K562 treated with DMSO at 1 percent for 48 hours (cell line): ENCODE results near the gene EPB41L1. TPM values are rescaled to one million over a fixed set of nuclear protein-coding genes. Genes with fewer than 3 reads are reported as not detected.

ENCODE experiments used
- total RNA-seq: library from RNA; unstranded; fragments of 300-600 nt; gene quantifications from 2 replicates; pipeline ENCODE4 v1.2.3, GENCODE V29; 2022; ENCODE audit warnings: low replicate concordance; ENCODE audit errors: extremely low read depth

The EPB41L1 gene
- total RNA-seq, result not detected in 2 replicates

DNA sequence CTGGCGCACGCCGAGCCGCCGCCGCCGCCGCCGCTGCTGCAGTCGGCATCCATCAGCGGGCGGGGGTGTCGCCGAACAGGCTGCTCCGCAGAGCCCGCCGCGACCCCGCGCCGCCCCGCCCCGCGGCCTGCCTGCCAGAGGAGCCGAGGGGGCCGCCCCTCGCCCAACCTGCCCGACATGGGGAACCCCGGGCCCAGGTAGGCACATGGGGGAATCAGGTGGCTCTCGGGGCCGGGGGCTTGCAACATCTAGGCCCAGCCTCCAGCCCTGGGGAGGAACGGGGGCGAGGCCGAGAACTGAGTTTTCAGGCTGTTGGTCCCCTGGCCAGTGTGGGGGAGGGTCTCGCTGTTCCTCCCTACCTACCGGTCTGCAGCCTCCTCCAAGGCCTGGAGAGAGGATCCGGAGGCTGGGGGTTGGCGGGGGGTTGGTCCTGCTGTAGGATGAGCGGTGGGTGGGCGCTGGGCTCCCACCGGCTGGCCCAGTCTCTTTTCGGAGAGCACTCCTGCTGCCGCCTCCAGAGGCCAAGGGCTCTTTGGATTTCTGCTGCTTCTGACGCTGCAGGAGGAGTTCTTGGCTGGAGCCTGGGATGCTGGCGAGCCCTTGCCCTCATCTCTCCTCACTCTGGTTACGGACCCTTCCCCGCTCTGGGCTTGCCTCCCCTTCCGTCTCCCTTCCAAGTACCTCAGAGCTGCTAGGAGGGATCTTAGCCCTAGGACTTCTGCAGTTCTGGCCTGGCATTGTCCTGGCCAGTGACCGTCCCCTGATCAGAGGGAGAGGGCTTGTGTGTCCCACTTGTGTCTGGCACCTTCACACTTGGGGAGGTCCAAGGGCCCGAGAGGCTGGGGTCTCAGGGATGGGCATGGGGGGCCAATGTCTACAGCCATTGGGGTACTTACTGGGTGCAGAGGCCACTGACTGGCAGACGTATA is at the start of gene EPB41L1:
TSS of gene EPB41L1 (plus strand) at position 41 of the 929 bp plus-strand sequence. CDS start 19,038 bp downstream, outside the sequence.

DNA sequence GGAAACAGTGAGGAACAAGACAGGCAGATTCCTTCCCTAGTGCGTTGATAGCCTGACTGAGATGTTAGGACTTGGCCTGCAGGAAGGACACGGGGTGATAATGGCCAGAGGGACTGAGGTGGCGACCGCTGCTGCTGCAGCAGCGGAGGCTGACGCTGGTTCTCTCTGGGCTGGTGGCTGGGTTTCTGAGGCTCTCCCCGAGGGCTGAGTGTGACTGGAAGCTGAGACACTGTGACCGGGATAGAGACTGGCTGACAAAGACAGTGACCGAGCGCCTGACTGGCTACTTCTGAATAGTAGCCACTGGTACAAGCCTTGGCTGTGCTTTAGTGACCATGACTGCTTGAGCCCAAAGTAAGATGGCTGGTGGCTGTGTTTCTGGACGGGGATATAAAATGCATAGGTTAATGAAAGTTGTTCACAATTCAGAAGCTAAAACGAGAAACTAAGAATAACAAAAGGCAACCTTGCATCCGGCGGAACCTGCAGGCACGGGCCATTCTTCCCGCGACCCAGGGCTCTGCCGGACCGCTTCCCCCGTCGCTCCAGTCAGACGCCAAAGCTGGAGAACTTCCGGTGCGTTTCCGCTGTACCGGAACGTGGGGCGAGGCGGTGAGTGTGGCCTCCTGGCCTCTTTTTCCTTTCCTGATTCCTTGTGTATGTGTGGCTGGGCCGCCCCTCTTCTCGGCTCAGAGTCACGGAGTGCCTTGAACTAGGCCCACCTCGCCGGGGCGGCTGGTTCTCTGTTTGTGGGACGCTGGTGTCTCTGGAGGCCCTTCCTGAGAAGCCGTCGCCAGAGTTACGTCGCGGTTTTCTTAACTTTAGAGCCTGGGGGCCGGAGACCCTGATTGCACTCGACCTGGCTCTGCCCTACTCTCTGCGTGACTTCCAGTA is 81.6 kb downstream of the EPB41L1 start, which contains the start of gene AAR2:
TSS of gene AAR2 (plus strand) at position 587 of the 894 bp plus-strand sequence. CDS start 3,391 bp downstream, outside the sequence.

Other genes starting within 250 kb of the EPB41L1 start
- gene SCAND1, start 200.2 kb upstream of the EPB41L1 start, total RNA-seq, result not detected in 2 replicates
- not detected in 2 replicates for gene CNBD2, start 186.2 kb upstream of the EPB41L1 start, total RNA-seq
- gene AAR2, start 81.7 kb downstream of the EPB41L1 start, total RNA-seq, result not detected in 2 replicates
- not detected in 2 replicates for gene DLGAP4, start 151.6 kb downstream of the EPB41L1 start, total RNA-seq